HepG2 (cell line): ENCODE data around the gene ARTN. TPM values are rescaled to one million over a fixed set of nuclear protein-coding genes. Genes with fewer than 3 reads are reported as not detected.

ENCODE experiments used
- ETV6 ChIP-seq: sonication (generic); formaldehyde crosslinking; conservative IDR thresholded peaks from 2 replicates; pipeline ENCODE4 v1.4.0; 2020; ENCODE audit warnings: missing genetic modification reagents
- GPBP1L1 ChIP-seq: sonication (generic); formaldehyde crosslinking; IDR thresholded peaks from 2 replicates; pipeline ENCODE4 v1.5.0; 2020; ENCODE audit warnings: mild to moderate bottlenecking, missing genetic modification reagents
- HDAC6 ChIP-seq: fragments of 200-600 bp; sonication (generic); IDR thresholded peaks from 2 replicates; pipeline ENCODE4 v1.7.0; 2017; ENCODE audit warnings: mild to moderate bottlenecking, antibody characterized with exemption, low read length, low read depth
- HNF4G ChIP-seq, 2 experiments: sonication (generic) in 1 of 2; formaldehyde crosslinking in 1 of 2; IDR thresholded peaks; 2 replicates each; pipeline versions ENCODE4 v1.4.0 to v1.6.1; 2011 to 2020; ENCODE audit warnings: borderline replicate concordance in 2 of 2, low read depth in 2 of 2, mild to moderate bottlenecking in 2 of 2, low read length in 1 of 2, missing genetic modification reagents in 1 of 2, moderate library complexity in 1 of 2
- KAT2B ChIP-seq: fragments of 150-350 bp; IDR thresholded peaks from 2 replicates; pipeline ENCODE4 v1.6.1; 2014; ENCODE audit warnings: low read depth, low read length, borderline replicate concordance
- MIER2 ChIP-seq: IDR thresholded peaks from 2 replicates; pipeline ENCODE4 v1.6.1; 2016; ENCODE audit warnings: missing biosample characterization, missing genetic modification reagents
- NPAS2 ChIP-seq: sonication (generic); formaldehyde crosslinking; IDR thresholded peaks from 2 replicates; pipeline ENCODE4 v1.8.0; 2022; ENCODE audit warnings: mild to moderate bottlenecking, missing genetic modification reagents, borderline replicate concordance
- PHB2 ChIP-seq: fragments of 450-650 bp; IDR thresholded peaks from 2 replicates; pipeline ENCODE4 v1.6.1; 2018; ENCODE audit not compliant: partially characterized antibody
- RARG ChIP-seq: sonication (generic); formaldehyde crosslinking; IDR thresholded peaks from 2 replicates; pipeline ENCODE4 v1.4.0; 2020; ENCODE audit warnings: low read depth, mild to moderate bottlenecking, missing genetic modification reagents
- REST ChIP-seq, 2 experiments: IDR thresholded peaks; 2 replicates each; pipeline ENCODE4 v1.6.1; 2011 to 2012; ENCODE audit warnings: low read length in 2 of 2, borderline replicate concordance in 1 of 2, low read depth in 1 of 2, mild to moderate bottlenecking in 1 of 2, moderate library complexity in 1 of 2
- RXRA ChIP-seq: sonication (generic); formaldehyde crosslinking; IDR thresholded peaks from 2 replicates; pipeline ENCODE4 v1.5.1; 2020; ENCODE audit warnings: missing genetic modification reagents
- SMARCC2 ChIP-seq: fragments of 450-650 bp; IDR thresholded peaks from 2 replicates; pipeline ENCODE4 v1.6.1; 2017; ENCODE audit warnings: antibody characterized with exemption, mild to moderate bottlenecking
- TBX2 ChIP-seq: sonication (generic); formaldehyde crosslinking; IDR thresholded peaks from 2 replicates; pipeline ENCODE4 v1.5.0; 2020; ENCODE audit warnings: missing genetic modification reagents, mild to moderate bottlenecking, borderline replicate concordance
- TP53 ChIP-seq: sonication (generic); formaldehyde crosslinking; conservative IDR thresholded peaks from 2 replicates; pipeline ENCODE4 v1.4.0; 2020; ENCODE audit warnings: missing genetic modification reagents
- TRAFD1 ChIP-seq: sonication (generic); formaldehyde crosslinking; IDR thresholded peaks from 2 replicates; pipeline ENCODE4 v1.5.1; 2020; ENCODE audit warnings: missing genetic modification reagents, mild to moderate bottlenecking, borderline replicate concordance
- ZNF274 ChIP-seq: sonication (generic); formaldehyde crosslinking; IDR thresholded peaks from 2 replicates; pipeline ENCODE4 v1.5.1; 2020; ENCODE audit warnings: mild to moderate bottlenecking, missing genetic modification reagents
- ZNF557 ChIP-seq: sonication (generic); formaldehyde crosslinking; IDR thresholded peaks from 2 replicates; pipeline ENCODE4 v1.4.0; 2020; ENCODE audit warnings: missing genetic modification reagents
- ZNF570 ChIP-seq: sonication (generic); formaldehyde crosslinking; IDR thresholded peaks from 2 replicates; pipeline ENCODE4 v1.4.0; 2020; ENCODE audit warnings: mild to moderate bottlenecking, missing genetic modification reagents, borderline replicate concordance
- ZNF615 ChIP-seq: sonication (generic); formaldehyde crosslinking; IDR thresholded peaks from 2 replicates; pipeline ENCODE4 v1.5.0; 2020; ENCODE audit warnings: mild to moderate bottlenecking, missing genetic modification reagents, borderline replicate concordance
- ZNF644 ChIP-seq: IDR thresholded peaks from 2 replicates; pipeline ENCODE4 v1.6.1; 2016; ENCODE audit warnings: low read depth
- ZNF652 ChIP-seq: IDR thresholded peaks from 2 replicates; pipeline ENCODE4 v1.6.1; 2016; ENCODE audit warnings: low read depth, borderline replicate concordance
- ZNF703 ChIP-seq: sonication (generic); formaldehyde crosslinking; IDR thresholded peaks from 2 replicates; pipeline ENCODE4 v1.5.1; 2020; ENCODE audit warnings: missing genetic modification reagents, mild to moderate bottlenecking, moderate library complexity, borderline replicate concordance
- polyA plus RNA-seq, 8 experiments: library from polyadenylated mRNA; depleted of rRNA in 3 of 8; stranded (reverse) in 7 of 8; unstranded in 1 of 8; fragments of >200 nt; fragmentation: Illumina TruSeq in 4 of 8; extraction: Trizol in 4 of 8; gene quantifications; 2 replicates each; pipeline versions ENCODE4 v1.2.1 to v1.2.3, GENCODE V29; 2011 to 2016; ENCODE audit warnings: low read depth in 4 of 8, missing spikeins in 1 of 8, mixed read lengths in 1 of 8; ENCODE audit not compliant: insufficient read depth in 1 of 8
- total RNA-seq, 5 experiments: library from RNA; depleted of rRNA; stranded (reverse); fragments of >200 nt; fragmentation: Illumina TruSeq; extraction: Trizol; gene quantifications; 2 replicates each; pipeline ENCODE4 v1.2.3, GENCODE V29; 2016; ENCODE audit warnings: low read depth in 1 of 5
- TF ChIP-seq, protein P1 (sequence below): sonication (generic); formaldehyde crosslinking; IDR thresholded peaks from 2 replicates; pipeline ENCODE4 v1.8.0; 2022; ENCODE audit warnings: missing genetic modification reagents, mild to moderate bottlenecking, borderline replicate concordance

ARTN gene
- total and polyA plus RNA-seq, 2 of the 13 experiments (the other 11 are each of a cell fraction or from before 2014, with no cell fraction given): 0.11 to 0.62 TPM

DNA sequence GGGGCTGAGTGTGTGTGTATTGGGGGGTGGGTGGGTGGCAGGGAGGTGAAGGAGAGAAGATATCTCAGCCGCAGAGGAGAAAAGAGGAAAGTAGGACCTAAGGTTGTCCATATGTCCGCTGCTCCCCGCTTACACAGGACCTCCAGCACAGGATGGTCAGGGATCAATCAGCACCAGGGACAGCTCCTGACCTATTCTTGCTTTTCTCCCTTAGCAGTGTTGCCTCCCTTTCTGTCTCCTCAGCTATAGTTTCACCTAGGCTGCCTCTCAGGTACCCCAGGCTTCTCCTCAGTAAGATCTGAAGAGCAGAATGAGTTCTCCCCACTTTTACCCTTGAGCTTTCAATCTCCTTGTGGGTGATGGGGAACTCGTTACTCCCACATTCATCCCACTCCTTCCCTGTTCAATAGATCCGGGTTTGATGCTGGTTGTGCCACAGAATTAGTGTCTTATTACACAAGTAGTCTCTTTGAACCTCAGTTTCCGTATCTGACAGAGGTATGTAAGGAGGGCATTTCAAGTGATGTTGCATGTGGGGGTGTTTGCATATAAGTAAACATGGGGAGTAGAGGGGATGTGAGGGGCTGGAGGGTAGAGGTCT, 34.8 kb downstream of the ARTN start (continued):
- TF ChIP-seq TRAFD1 (CRISPR knock-in tag) (no peak), TP53 (CRISPR knock-in tag) (no peak), ZNF652 (CRISPR knock-in tag) (no peak), RARG (CRISPR knock-in tag) (no peak), SMARCC2 (no peak), ETV6 (CRISPR knock-in tag) (no peak), HDAC6 (no peak), TBX2 (CRISPR knock-in tag) (no peak), HNF4G (IDR thresholded peaks at IDR 0.05; ENCODE audit: borderline replicate concordance, low read depth, low read length) (no peak), HNF4G (CRISPR knock-in tag; IDR thresholded peaks at IDR 0.05; ENCODE audit: borderline replicate concordance, low read depth) (no peak), RXRA (no peak), MIER2 (peak; percentile 97), ZNF570 (CRISPR knock-in tag) (no peak), ZNF557 (CRISPR knock-in tag) (0 out of 2 replicates have a peak, but pooled peaks have one; percentile 42), KAT2B (no peak), ZNF644 (CRISPR knock-in tag) (no peak), ZNF274 (CRISPR knock-in tag) (no peak), ZNF703 (no peak), REST (IDR thresholded peaks at IDR 0.05; ENCODE audit: borderline replicate concordance in 1 of 2, low read depth in 1 of 2, low read length in 2 of 2) (peak in 1 of 2 experiments; percentile 96; a peak in 2 of 4 replicates), NPAS2 (CRISPR knock-in tag) (no peak), ZNF615 (CRISPR knock-in tag) (no peak), PHB2 (no peak), GPBP1L1 (no peak)
- TF ChIP-seq, protein P1, sequence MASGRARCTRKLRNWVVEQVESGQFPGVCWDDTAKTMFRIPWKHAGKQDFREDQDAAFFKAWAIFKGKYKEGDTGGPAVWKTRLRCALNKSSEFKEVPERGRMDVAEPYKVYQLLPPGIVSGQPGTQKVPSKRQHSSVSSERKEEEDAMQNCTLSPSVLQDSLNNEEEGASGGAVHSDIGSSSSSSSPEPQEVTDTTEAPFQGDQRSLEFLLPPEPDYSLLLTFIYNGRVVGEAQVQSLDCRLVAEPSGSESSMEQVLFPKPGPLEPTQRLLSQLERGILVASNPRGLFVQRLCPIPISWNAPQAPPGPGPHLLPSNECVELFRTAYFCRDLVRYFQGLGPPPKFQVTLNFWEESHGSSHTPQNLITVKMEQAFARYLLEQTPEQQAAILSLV (CRISPR knock-in tag): no peak
